Ovary (tissue), 9 donors: ENCODE results near the gene MAP3K2. TPM values are rescaled to one million over a fixed set of nuclear protein-coding genes. Genes with fewer than 3 reads are reported as not detected.

Experiments used
- DNase-seq, 5 donors: peaks; one replicate each; pipeline ENCODE4 v3.0.0-alpha.2; 2019 to 2020
- H3K27ac ChIP-seq, 2 donors: fragments of 200-600 bp; one replicate each; pipeline versions ENCODE4 v1.5.1 to v1.8.0; 2019 to 2022
- H3K27me3 ChIP-seq: fragments of 200-600 bp; one replicate; pipeline ENCODE4 v1.8.0; 2022
- H3K36me3 ChIP-seq: fragments of 200-600 bp; sonication (generic); one replicate; pipeline ENCODE4 v1.5.1; 2019
- H3K4me1 ChIP-seq: one replicate; pipeline ENCODE4 v1.8.1; 2013; ENCODE audit warnings: mild to moderate bottlenecking, moderate library complexity; ENCODE audit not compliant: insufficient read depth
- H3K4me3 ChIP-seq: fragments of 200-600 bp; sonication (generic); one replicate; pipeline ENCODE4 v1.5.1; 2017
- H3K9me3 ChIP-seq, 2 donors: fragments of 200-600 bp in 1 of 2; sonication (generic) in 1 of 2; one replicate each; pipeline versions ENCODE4 v1.5.1 to v1.8.1; 2013 to 2019; ENCODE audit warnings: mild to moderate bottlenecking in 1 of 2, moderate library complexity in 1 of 2
- CTCF ChIP-seq, 3 donors: fragments of 450-650 bp in 2 of 3; fragments of 200-600 bp in 1 of 3; IDR thresholded peaks; one replicate each; pipeline versions ENCODE4 v1.5.1 to v1.8.0; 2016 to 2022; ENCODE audit warnings: antibody characterized with exemption in 3 of 3, mild to moderate bottlenecking in 1 of 3
- EP300 ChIP-seq: sonication (generic); formaldehyde crosslinking; IDR thresholded peaks from one replicate; pipeline ENCODE4 v1.6.1; 2017; ENCODE audit warnings: antibody characterized with exemption
- POLR2A ChIP-seq: fragments of 450-650 bp; IDR thresholded peaks from one replicate; pipeline ENCODE4 v1.6.1; 2017; ENCODE audit warnings: antibody characterized with exemption, mild to moderate bottlenecking, moderate library complexity
- WGBS, 3 donors: extraction: QIAGEN DNeasy Blood & Tissue Kit in 1 of 3; methylation state at CpG; one replicate each; pipeline versions ENCODE4 v1.1.5 to v1.1.7; 2013 to 2017; 5-methylcytosine and 5-hydroxymethylcytosine counted together
- intact Hi-C, 4 donors: fragments of 100-400 bp; cut with DNase I; formaldehyde crosslinking; loops; one replicate each; pipeline versions ENCODE4 v1.11.0 to v1.15.1; 2022 to 2023
- polyA plus RNA-seq, 2 donors: library from polyadenylated mRNA; stranded (reverse); fragments of 200-250 nt in 1 of 2; fragments of 350-450 nt in 1 of 2; fragmentation: Illumina TruSeq in 1 of 2; extraction: RNeasy Lipid Tissue Mini Kit (QIAGEN cat#74804) in 1 of 2; gene quantifications; one replicate each; pipeline ENCODE4 v1.2.3, GENCODE V29; 2013 to 2014
- total RNA-seq, 7 donors: library from RNA; depleted of rRNA in 2 of 7; stranded (reverse); fragments of >200 nt in 2 of 7; fragmentation: NEBNext Ultra II Directional in 3 of 7; extraction: Animal tissue kit (Norgen Biotek cat#: 25700) in 3 of 7; gene quantifications; one replicate each; pipeline versions ENCODE4 v1.1.0 to v1.2.4, GENCODE V29; 2016 to 2023
- donor health status: DM: no; HTN: no; CAD: no; lungs with moderate emphysema.
- donor health status: DM: no; HTN: no; CAD: no.
- donor health status: Bipolar disorder and iron deficiency.
- donor health status: DM: yes; HTN: yes; CAD: no.
- donor health status: DM: no; HTN: no; CAD: no.
- donor health status: DM: yes; HTN: yes; CAD: no.

Gene MAP3K2
- total and polyA plus RNA-seq, 9 donors: 7.2 to 78.4 (median 55.8) TPM

- H3K27ac ChIP-seq: no peak overlapping the region
- DNase-seq: no peak
- intact Hi-C loops: no loop called here
These were observed 9.9 kb upstream of the MAP3K2 start for GRCh38 chr2:127397568-127398238.

GRCh38 chr2:127394492-127394891, 6.7 kb upstream of the MAP3K2 start:
- no peaks in the 10 kb centered on the region for H3K9me3 ChIP-seq
- H3K4me1 ChIP-seq: peaks cover 2% of the 10 kb centered on the region
- no peak overlapping the region for H3K4me3 ChIP-seq
- no peaks in the 10 kb centered on the region for H3K36me3 ChIP-seq
- WGBS, 3 donors: 43 to 61% (median 49%) methylated on average over 3 of the region's 3 CpGs
- no peak overlapping the region for H3K27ac ChIP-seq
- DNase-seq: no peak
- TF ChIP-seq CTCF (IDR thresholded peaks at IDR 0.05) (no peak), POLR2A (no peak), EP300 (no peak)
- intact Hi-C loops: no loop called here
- H3K27me3 ChIP-seq: no peaks in the 10 kb centered on the region

More at GRCh38 chr2:127397568-127398238, 9.9 kb upstream of the MAP3K2 start:
- no peaks in the 10 kb centered on the region for H3K36me3 ChIP-seq
- TF ChIP-seq CTCF (IDR thresholded peaks at IDR 0.05) (no peak), EP300 (no peak), POLR2A (no peak)
- 91 to 92% (median 92%) methylated on average over 9 of the region's 9 CpGs for WGBS, 3 donors
- no peaks in the 10 kb centered on the region for H3K9me3 ChIP-seq
- H3K4me3 ChIP-seq: no peak overlapping the region
- peaks cover 4% of the 10 kb centered on the region for H3K4me1 ChIP-seq
- H3K27me3 ChIP-seq: no peaks in the 10 kb centered on the region

GRCh38 chr2:127392828-127393578, 5.2 kb upstream of the MAP3K2 start:
- Histone ChIP-seq H3K36me3 (no peaks in the 10 kb centered on the region), H3K27me3 (no peaks in the 10 kb centered on the region), H3K4me3 (no peak overlapping the region), H3K9me3 (no peaks in the 10 kb centered on the region), H3K27ac (no peak overlapping the region), H3K4me1 (peaks cover 1% of the 10 kb centered on the region)
- intact Hi-C loops: no loop called here
- TF ChIP-seq EP300 (no peak), POLR2A (no peak), CTCF (IDR thresholded peaks at IDR 0.05) (no peak)
- no peak for DNase-seq
- WGBS, 3 donors: 93 to 94% (median 94%) methylated on average over 1 of the region's 1 CpG

- DNase-seq: no peak
These were observed 4.5 kb upstream of the MAP3K2 start for GRCh38 chr2:127392133-127392827.

More at GRCh38 chr2:127392133-127392827, 4.5 kb upstream of the MAP3K2 start:
- H3K9me3 ChIP-seq: no peaks in the 10 kb centered on the region
- no peaks in the 10 kb centered on the region for H3K27me3 ChIP-seq
- H3K36me3 ChIP-seq: no peaks in the 10 kb centered on the region
- 79 to 92% (median 90%) methylated on average over 2 of the region's 2 CpGs for WGBS, 3 donors
- no peak overlapping the region for H3K4me3 ChIP-seq
- no peak overlapping the region for H3K27ac ChIP-seq
- intact Hi-C loops: no loop called here
- TF ChIP-seq EP300 (no peak), CTCF (IDR thresholded peaks at IDR 0.05) (no peak), POLR2A (no peak)
- peaks cover 1% of the 10 kb centered on the region for H3K4me1 ChIP-seq
